HUDEP-2 (cell line): ENCODE data around the gene DOCK10.

ENCODE experiments used
- DNase-seq, 76 experiments: peaks; one replicate each; lab custom pipeline; 2025; ENCODE audit not compliant: unreplicated experiment in 76 of 76; lab: John Stamatoyannopoulos, UW

DOCK10 gene

DNA sequence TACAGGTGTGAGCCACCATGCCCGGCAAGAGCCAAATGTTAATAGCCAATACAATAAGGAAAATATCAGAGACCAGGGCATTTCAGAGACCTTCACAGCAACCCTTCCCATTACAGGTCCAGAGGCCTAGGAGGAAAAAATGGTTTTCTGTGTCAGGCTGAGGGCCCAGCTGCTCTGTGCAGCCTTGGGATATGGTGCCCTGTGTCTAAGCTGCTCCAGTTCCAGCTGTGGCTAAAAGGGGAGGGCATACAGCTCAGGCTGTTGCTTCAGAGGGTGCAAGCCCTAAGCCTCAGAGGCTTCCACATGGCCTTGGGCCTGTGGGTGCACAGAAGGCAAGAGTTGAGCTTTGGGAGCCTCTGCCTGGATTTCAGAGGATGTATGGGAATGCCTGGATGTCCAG is 306.0 kb downstream of the DOCK10 start:
- DNase-seq: no peak

GRCh38 chr2:224734949-224735348 is 307.3 kb downstream of the DOCK10 start:
- DNase-seq: no peak

- DNase-seq: no peak
These were observed 310.6 kb downstream of the DOCK10 start for GRCh38 chr2:224731665-224732064.

DNA sequence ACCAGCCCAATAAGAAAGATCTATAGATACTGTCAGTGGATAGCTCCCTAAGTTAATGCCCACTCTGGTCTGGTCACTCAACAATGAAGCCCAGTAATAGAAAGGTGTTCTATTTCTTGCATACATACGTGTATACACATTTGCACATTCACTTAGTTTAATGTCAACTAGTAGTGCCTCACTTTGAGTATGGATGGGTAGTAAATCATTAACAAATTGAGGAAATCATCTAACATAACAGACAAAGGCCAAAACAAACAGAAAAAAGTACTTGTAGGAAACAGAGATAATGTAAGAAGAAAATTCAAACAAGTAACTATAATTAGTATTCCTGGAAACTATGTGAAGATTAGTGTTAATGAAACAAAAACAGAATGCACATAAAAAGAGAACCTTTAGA is 312.8 kb downstream of the DOCK10 start:
- no peak for DNase-seq

DNA sequence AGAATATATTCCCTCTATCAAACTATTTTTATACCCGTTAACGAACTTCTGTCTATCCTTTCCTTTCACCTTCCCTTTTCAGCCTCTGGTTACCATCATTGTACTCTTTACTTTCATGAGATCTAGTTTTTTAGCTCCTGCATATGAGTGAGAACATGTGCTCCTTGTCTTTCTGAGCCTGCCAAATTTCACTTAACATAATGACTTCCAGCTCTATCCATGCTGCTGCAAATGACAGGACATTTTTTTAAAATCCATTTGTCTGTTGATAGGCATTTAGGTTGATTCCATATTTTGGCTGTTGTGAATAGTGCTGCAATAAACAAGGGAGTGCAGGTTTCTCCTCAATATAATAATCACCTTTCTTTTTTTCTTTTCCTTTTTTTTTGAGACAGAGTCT is 317.9 kb downstream of the DOCK10 start:
- no peak for DNase-seq

- DNase-seq: peak in 7 of 76 experiments; percentile 0 to 21 (median 10)
These were observed 318.6 kb downstream of the DOCK10 start for GRCh38 chr2:224723586-224724217.

- no peak for DNase-seq
These were observed 319.5 kb downstream of the DOCK10 start for GRCh38 chr2:224722770-224723169.

DNA sequence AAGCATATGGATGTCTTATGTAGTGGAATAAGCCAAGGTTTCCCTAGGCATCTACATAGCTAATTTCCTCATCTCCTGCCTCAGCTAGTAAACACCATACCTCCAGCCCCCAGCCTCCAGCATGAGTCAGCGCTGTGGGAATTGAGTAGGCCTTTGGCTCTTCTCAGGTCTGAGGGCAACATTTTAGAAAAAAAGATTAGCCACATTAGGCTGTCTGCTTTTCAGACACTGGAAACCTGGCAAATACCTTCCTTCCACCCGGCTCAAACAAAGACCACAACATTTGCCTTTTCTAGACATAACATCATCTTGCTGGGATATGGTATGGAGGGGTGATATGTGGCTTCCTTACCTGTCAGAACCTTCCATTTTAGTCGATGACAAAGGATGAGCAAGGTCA is 320.0 kb downstream of the DOCK10 start:
- DNase-seq: no peak

DNA sequence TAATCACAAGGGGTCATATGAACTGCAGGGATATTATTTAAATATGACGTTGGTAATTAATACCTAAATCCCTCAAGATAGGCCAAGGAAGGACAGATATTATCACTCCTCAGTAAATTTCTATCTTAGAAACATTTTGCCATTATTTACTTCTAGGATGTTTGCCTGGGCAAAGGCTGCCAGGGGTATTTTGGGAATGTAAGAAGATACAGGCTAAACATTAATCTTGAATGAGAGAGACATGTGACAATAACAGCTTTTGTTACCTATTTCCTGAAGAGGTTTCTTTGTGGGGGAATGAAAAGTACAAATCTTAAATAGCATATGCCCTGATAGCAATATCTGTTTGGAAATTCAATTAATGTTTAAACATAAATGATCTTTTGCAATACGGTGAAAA is 325.3 kb downstream of the DOCK10 start:
- no peak for DNase-seq

GRCh38 chr2:224716201-224716600 is 326.1 kb downstream of the DOCK10 start, which contains the start of gene CCDC195:
CCDC195 (minus strand) TSS chr2:224716365; CDS start chr2:224716365, 0 bp downstream.
- no peak for DNase-seq
